ENCODE results near the gene GALNT10.

Gene GALNT10

DNA sequence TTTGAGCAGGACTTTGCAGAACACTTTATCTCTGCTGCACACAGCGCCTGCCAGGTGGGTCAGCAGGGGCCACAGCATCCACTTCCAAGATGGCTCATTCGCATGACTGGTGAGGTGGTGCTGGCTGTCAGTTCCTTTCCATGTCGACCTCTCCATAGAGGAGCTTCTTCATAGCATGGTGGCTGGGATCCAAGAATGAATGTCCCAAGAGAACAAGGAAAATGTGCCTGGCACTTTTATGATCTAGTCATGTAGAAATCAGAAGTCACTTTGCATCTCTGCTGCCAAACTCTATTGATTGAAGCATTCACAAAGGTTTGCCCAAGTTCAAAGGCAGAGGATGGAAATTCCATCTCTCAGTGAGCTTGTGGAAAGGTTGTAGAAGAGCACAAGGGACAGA lies 85.0 kb downstream of the GALNT10 start:
- DNase-seq (ENCODE audit: extremely low read depth, low read depth) = no peak
- TF ChIP-seq, protein P1, sequence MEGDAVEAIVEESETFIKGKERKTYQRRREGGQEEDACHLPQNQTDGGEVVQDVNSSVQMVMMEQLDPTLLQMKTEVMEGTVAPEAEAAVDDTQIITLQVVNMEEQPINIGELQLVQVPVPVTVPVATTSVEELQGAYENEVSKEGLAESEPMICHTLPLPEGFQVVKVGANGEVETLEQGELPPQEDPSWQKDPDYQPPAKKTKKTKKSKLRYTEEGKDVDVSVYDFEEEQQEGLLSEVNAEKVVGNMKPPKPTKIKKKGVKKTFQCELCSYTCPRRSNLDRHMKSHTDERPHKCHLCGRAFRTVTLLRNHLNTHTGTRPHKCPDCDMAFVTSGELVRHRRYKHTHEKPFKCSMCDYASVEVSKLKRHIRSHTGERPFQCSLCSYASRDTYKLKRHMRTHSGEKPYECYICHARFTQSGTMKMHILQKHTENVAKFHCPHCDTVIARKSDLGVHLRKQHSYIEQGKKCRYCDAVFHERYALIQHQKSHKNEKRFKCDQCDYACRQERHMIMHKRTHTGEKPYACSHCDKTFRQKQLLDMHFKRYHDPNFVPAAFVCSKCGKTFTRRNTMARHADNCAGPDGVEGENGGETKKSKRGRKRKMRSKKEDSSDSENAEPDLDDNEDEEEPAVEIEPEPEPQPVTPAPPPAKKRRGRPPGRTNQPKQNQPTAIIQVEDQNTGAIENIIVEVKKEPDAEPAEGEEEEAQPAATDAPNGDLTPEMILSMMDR (IDR thresholded peaks at IDR 0.05; ENCODE audit: low read depth, low read length) = no peak

DNA sequence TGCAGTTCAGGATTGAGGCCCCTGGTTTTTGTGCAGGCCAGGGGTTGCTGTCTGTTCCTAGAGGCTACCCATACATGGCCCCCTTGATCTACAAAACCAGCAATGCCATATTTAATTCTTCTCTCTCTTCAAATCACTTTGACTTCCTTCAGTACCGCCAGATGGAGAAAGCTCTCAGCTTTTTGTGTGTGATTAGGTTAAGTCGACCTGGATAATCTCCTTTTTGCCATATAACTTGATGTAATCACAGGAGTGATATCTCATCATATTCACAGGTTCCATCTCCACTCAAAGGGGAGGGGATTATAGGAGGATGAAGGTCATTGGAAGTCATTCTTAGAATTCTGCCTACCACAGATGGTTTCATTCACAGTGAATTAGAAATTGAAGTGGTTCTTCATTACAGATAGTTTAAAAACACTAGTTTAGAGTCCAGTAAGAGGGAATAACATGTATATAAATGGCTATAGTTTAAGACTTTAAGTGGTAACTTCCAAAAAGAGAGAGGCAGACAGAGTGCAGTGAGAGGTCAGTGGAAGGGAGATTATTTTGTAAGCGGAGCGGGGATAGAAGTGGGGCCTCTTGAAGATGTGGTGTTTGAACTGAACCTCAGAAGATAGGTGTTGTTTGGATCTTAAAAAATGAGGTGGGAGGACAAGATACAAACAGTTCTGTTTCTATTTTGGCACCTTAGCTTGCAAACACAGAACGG lies 85.9 kb downstream of the GALNT10 start:
- TF ChIP-seq, protein P1 (IDR thresholded peaks at IDR 0.05; ENCODE audit: low read depth, low read length) = no peak
- no peak for DNase-seq (ENCODE audit: extremely low read depth, low read depth)

DNA sequence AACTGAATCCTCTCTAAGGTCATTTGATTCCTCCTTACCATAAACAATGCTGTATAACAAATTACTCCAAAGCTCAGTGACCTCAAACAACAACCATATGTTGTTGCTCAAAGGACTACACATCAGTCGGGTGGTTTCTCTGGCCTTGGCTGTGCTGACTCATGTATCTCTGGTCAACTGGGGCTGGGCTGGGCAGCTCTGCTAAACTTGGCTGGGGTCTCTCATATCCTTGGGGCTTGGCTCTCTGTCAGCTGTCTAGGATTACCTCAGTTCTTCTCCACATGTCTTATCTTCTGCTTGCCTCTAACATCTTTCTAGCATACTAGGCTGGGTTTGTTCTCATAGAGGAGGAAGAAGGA lies 86.4 kb downstream of the GALNT10 start:
- TF ChIP-seq, protein P1 (IDR thresholded peaks at IDR 0.05; ENCODE audit: low read depth, low read length) = no peak
- peak; percentile 94 for DNase-seq (ENCODE audit: extremely low read depth, low read depth)

DNA sequence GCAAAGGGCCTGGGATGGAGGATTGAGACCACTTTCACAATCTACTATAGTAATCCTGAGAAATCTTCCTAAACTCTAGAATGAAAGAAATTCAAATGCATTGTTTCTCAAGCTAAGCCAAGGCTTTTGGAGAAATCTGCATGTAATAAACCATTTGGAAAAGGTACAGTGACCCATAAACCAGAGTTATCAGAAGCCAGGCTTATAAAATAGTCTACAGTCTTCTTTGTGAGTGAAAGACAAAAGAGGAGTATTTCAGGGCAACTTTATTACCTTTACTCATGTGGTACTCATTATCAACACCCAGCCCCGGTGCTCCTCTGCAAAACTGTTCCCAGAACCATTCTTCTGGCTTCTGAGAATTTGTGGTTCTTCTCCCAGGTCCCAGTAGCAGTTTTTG lies 87.0 kb downstream of the GALNT10 start:
- TF ChIP-seq, protein P1 (IDR thresholded peaks at IDR 0.05; ENCODE audit: low read depth, low read length) = no peak

DNA sequence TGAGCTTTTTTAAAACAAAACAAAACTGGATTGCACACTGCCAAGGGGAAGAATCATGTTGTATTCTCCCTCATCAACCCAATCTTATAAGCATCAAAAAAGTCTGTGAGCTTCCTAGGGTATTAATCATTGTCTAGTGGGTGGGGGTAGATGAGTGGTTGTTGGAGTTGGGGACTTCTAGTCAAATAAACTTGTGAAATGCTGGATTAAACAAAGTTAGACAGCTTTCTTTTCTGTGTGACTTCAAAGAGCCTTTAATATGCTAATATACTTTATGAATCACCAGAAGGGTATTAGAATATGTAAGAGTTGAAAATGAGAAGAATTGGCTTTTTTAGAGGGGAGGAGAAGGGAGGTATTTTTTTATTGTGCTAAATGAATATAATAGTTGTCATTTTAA lies 87.7 kb downstream of the GALNT10 start:
- DNase-seq (ENCODE audit: extremely low read depth, low read depth) = no peak

More for the DNA sequence above, 87.0 kb downstream of the GALNT10 start:
- DNase-seq (ENCODE audit: extremely low read depth, low read depth) = no peak

DNA sequence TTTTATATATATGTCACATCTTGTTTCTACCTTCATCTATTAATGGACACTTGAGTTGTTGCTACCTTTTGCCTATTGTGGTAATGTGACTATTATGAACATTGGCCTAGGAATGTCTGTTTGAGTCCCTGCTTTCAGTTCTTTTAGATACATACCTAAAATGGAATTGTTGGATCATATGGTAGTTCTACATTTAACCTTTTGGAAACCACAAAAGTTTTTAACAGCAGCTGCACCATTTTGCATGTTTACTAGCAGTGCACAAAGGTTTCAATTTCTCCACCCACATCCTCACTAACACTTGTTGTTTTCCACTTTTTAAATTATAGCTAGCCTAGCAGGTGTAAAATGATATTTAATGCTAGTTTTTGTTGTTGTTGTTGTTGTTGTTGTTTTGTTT lies 88.4 kb downstream of the GALNT10 start:
- TF ChIP-seq, protein P1 (IDR thresholded peaks at IDR 0.05; ENCODE audit: low read depth, low read length) = no peak
- DNase-seq (ENCODE audit: extremely low read depth, low read depth) = no peak

More for the DNA sequence above, 87.7 kb downstream of the GALNT10 start:
- TF ChIP-seq, protein P1 (IDR thresholded peaks at IDR 0.05; ENCODE audit: low read depth, low read length) = no peak

DNA sequence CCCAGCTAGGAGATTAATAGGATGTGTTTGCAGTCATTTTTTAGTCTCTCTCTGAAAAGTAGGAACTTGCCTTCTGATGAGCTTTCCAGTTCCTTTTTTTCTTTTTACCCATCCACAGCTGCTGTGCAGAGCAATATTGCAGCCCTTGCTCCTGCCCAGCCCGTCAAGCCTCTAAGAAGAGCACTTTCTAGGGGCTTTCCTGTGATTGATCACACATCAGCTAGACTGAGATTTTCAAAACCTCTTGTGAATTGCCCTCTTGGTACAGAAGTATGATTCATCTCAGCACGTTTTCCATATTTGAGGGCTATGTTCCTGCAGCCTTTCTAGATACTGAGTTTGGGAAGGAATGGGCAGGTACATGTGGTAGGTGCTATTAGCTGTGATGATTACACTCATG lies 93.9 kb downstream of the GALNT10 start:
- TF ChIP-seq, protein P1 (IDR thresholded peaks at IDR 0.05; ENCODE audit: low read depth, low read length) = no peak
- DNase-seq (ENCODE audit: extremely low read depth, low read depth) = no peak
